ENCODE data around the gene ZCWPW1.

Gene ZCWPW1

DNA sequence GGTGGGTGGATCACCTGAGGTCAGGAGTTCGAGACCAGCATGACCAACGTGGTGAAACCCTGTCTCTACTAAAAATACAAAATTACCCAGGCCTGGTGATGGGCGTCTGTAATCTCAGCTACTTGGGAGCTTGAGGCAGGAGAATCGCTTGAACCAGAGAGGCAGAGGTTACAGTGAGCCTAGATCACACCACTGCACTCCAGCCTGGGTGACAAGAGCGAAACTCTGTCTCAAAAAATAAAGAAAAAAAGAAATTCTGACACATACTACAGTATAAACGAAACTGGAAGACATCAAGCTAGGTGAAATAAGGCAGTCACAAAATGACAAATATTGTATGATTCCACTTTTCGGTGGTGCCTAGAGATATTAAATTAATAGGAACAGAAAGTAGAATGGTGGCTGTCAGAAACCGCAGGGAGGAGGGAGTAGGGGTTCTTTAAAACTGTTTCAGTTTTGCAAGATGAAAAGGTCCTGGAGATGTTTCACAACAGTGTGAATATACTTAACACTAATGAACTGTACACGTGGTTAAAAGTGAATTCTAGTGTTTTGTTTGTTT, 32.0 kb downstream of the ZCWPW1 start (continued):
- TF ChIP-seq, protein P1, sequence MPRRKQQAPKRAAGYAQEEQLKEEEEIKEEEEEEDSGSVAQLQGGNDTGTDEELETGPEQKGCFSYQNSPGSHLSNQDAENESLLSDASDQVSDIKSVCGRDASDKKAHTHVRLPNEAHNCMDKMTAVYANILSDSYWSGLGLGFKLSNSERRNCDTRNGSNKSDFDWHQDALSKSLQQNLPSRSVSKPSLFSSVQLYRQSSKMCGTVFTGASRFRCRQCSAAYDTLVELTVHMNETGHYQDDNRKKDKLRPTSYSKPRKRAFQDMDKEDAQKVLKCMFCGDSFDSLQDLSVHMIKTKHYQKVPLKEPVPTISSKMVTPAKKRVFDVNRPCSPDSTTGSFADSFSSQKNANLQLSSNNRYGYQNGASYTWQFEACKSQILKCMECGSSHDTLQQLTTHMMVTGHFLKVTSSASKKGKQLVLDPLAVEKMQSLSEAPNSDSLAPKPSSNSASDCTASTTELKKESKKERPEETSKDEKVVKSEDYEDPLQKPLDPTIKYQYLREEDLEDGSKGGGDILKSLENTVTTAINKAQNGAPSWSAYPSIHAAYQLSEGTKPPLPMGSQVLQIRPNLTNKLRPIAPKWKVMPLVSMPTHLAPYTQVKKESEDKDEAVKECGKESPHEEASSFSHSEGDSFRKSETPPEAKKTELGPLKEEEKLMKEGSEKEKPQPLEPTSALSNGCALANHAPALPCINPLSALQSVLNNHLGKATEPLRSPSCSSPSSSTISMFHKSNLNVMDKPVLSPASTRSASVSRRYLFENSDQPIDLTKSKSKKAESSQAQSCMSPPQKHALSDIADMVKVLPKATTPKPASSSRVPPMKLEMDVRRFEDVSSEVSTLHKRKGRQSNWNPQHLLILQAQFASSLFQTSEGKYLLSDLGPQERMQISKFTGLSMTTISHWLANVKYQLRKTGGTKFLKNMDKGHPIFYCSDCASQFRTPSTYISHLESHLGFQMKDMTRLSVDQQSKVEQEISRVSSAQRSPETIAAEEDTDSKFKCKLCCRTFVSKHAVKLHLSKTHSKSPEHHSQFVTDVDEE (CRISPR knock-in tag; IDR thresholded peaks at IDR 0.05), result no peak
- TF ChIP-seq TOX (CRISPR knock-in tag; IDR thresholded peaks at IDR 0.05; ENCODE audit: borderline replicate concordance), result no peak

DNA sequence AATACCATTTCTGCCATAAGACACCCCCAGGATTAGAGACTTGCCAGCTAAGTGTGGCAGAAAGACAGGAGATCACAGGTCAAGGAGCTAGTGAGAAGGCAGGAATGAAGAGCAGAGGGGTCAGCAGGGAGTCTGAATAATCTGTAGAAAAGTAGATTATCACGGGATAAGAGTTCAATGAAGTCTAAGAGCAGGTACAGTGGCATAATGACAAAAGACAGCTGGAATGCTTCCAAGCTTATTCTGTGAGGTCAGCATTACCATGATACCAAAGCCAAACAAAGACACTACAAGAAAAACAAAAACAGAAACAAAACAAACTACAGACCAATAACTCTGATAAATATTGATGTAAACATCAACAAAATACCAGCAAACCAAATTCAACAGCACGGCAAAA, 34.4 kb downstream of the ZCWPW1 start:
- ATAC-seq, result no peak
- TF ChIP-seq, protein P2, sequence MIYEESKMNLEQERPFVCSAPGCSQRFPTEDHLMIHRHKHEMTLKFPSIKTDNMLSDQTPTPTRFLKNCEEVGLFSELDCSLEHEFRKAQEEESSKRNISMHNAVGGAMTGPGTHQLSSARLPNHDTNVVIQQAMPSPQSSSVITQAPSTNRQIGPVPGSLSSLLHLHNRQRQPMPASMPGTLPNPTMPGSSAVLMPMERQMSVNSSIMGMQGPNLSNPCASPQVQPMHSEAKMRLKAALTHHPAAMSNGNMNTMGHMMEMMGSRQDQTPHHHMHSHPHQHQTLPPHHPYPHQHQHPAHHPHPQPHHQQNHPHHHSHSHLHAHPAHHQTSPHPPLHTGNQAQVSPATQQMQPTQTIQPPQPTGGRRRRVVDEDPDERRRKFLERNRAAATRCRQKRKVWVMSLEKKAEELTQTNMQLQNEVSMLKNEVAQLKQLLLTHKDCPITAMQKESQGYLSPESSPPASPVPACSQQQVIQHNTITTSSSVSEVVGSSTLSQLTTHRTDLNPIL (CRISPR knock-in tag; IDR thresholded peaks at IDR 0.05; ENCODE audit: low read depth), result no peak
- TF ChIP-seq, protein P3, sequence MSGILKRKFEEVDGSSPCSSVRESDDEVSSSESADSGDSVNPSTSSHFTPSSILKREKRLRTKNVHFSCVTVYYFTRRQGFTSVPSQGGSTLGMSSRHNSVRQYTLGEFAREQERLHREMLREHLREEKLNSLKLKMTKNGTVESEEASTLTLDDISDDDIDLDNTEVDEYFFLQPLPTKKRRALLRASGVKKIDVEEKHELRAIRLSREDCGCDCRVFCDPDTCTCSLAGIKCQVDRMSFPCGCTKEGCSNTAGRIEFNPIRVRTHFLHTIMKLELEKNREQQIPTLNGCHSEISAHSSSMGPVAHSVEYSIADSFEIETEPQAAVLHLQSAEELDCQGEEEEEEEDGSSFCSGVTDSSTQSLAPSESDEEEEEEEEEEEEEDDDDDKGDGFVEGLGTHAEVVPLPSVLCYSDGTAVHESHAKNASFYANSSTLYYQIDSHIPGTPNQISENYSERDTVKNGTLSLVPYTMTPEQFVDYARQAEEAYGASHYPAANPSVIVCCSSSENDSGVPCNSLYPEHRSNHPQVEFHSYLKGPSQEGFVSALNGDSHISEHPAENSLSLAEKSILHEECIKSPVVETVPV (CRISPR knock-in tag; IDR thresholded peaks at IDR 0.05), result no peak
- TF ChIP-seq ARNTL (CRISPR knock-in tag; IDR thresholded peaks at IDR 0.05; ENCODE audit: borderline replicate concordance, low read depth), result no peak
- TF ChIP-seq, protein P4, sequence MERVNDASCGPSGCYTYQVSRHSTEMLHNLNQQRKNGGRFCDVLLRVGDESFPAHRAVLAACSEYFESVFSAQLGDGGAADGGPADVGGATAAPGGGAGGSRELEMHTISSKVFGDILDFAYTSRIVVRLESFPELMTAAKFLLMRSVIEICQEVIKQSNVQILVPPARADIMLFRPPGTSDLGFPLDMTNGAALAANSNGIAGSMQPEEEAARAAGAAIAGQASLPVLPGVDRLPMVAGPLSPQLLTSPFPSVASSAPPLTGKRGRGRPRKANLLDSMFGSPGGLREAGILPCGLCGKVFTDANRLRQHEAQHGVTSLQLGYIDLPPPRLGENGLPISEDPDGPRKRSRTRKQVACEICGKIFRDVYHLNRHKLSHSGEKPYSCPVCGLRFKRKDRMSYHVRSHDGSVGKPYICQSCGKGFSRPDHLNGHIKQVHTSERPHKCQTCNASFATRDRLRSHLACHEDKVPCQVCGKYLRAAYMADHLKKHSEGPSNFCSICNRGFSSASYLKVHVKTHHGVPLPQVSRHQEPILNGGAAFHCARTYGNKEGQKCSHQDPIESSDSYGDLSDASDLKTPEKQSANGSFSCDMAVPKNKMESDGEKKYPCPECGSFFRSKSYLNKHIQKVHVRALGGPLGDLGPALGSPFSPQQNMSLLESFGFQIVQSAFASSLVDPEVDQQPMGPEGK (CRISPR knock-in tag; IDR thresholded peaks at IDR 0.05; ENCODE audit: borderline replicate concordance), result no peak
- no peak for TF ChIP-seq CSDC2 (CRISPR knock-in tag; IDR thresholded peaks at IDR 0.05)
- TF ChIP-seq ZFP30 (CRISPR knock-in tag; IDR thresholded peaks at IDR 0.05), result no peak
- TF ChIP-seq, protein P1 (CRISPR knock-in tag; IDR thresholded peaks at IDR 0.05), result no peak
- no peak for TF ChIP-seq ZNF565 (CRISPR knock-in tag; conservative IDR thresholded peaks at IDR 0.05; ENCODE audit: low read depth)
- no peak for TF ChIP-seq OSR1 (CRISPR knock-in tag; IDR thresholded peaks at IDR 0.05)
- TF ChIP-seq ZFP3 (CRISPR knock-in tag; IDR thresholded peaks at IDR 0.05), result no peak
- no peak for TF ChIP-seq ISL1 (CRISPR knock-in tag; IDR thresholded peaks at IDR 0.05)
- no peak for TF ChIP-seq ZC3H10 (CRISPR knock-in tag; IDR thresholded peaks at IDR 0.05)
- no peak for TF ChIP-seq ESRRG (CRISPR knock-in tag; IDR thresholded peaks at IDR 0.05)
- no peak for TF ChIP-seq TOX (CRISPR knock-in tag; IDR thresholded peaks at IDR 0.05; ENCODE audit: borderline replicate concordance)
- no peak for TF ChIP-seq GLIS3 (CRISPR knock-in tag; IDR thresholded peaks at IDR 0.05)

DNA sequence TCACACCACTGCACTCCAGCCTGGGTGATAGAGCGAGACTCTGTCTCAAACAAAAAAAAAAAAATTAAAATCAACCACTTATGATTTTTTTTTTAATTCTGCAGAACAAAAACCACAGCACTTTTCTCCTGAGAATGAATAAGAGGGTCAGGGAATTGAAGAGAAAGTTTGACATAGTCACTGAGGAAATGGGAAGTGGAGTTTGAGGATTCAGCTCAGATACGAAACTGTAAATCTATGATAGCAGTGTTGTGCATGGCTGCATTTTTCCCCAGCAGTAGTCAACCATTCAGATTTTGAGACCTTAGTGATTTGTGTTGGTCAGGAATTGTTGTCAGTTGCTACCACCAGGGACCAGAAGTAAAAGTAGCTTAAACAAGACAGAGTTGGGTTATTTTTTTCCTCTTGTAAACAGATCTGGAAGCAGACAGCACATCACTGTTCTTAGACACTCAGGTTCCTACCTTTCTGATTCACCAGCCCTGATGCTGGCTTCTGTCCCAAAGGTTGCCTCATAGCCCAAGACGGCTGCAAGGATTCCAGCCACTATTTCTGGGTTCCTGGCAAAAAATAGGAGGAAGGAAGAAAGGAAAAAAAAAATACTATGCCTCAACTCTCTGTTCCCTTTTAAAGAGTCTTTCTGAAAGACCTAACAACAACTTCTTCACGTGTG, 35.1 kb downstream of the ZCWPW1 start:
- ATAC-seq, result no peak
- TF ChIP-seq, protein P3 (CRISPR knock-in tag; IDR thresholded peaks at IDR 0.05), result no peak
- TF ChIP-seq, protein P4 (CRISPR knock-in tag; IDR thresholded peaks at IDR 0.05; ENCODE audit: borderline replicate concordance), result no peak
- TF ChIP-seq, protein P5, sequence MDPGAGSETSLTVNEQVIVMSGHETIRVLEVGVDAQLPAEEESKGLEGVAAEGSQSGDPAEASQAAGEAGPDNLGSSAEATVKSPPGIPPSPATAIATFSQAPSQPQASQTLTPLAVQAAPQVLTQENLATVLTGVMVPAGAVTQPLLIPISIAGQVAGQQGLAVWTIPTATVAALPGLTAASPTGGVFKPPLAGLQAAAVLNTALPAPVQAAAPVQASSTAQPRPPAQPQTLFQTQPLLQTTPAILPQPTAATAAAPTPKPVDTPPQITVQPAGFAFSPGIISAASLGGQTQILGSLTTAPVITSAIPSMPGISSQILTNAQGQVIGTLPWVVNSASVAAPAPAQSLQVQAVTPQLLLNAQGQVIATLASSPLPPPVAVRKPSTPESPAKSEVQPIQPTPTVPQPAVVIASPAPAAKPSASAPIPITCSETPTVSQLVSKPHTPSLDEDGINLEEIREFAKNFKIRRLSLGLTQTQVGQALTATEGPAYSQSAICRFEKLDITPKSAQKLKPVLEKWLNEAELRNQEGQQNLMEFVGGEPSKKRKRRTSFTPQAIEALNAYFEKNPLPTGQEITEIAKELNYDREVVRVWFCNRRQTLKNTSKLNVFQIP (CRISPR knock-in tag; IDR thresholded peaks at IDR 0.05; ENCODE audit: borderline replicate concordance, low read depth), result no peak
- TF ChIP-seq TCF4 (CRISPR knock-in tag; IDR thresholded peaks at IDR 0.05; ENCODE audit: borderline replicate concordance) (no peak), ZNF565 (CRISPR knock-in tag; conservative IDR thresholded peaks at IDR 0.05; ENCODE audit: low read depth) (no peak), GLIS3 (CRISPR knock-in tag; IDR thresholded peaks at IDR 0.05) (no peak), ZNF70 (CRISPR knock-in tag; IDR thresholded peaks at IDR 0.05) (no peak), ISL1 (CRISPR knock-in tag; IDR thresholded peaks at IDR 0.05) (no peak)
- TF ChIP-seq, protein P2 (CRISPR knock-in tag; IDR thresholded peaks at IDR 0.05; ENCODE audit: low read depth), result no peak
